ENCODE data around the gene NT5C2.

Gene NT5C2

GRCh38 chr10:103058034-103058433 lies 135.0 kb downstream of the NT5C2 start:
- no peak for DNase-seq (ENCODE audit: low spot score)

GRCh38 chr10:103055105-103055504 lies 138.0 kb downstream of the NT5C2 start:
- no peak for DNase-seq (ENCODE audit: low spot score)

GRCh38 chr10:103054621-103055020 lies 138.5 kb downstream of the NT5C2 start:
- DNase-seq (ENCODE audit: low spot score) = no peak

GRCh38 chr10:103053659-103054581 lies 139.2 kb downstream of the NT5C2 start:
- peak; percentile 42 for DNase-seq (ENCODE audit: low spot score)

- no peak for DNase-seq (ENCODE audit: low spot score)
Observed at GRCh38 chr10:103049237-103049636, 143.8 kb downstream of the NT5C2 start.

GRCh38 chr10:103047381-103047780 lies 145.7 kb downstream of the NT5C2 start:
- no peak for DNase-seq (ENCODE audit: low spot score)

- DNase-seq (ENCODE audit: low spot score) = no peak
Observed at GRCh38 chr10:103045961-103046360, 147.1 kb downstream of the NT5C2 start.

- DNase-seq (ENCODE audit: low spot score) = no peak
Observed at GRCh38 chr10:103044942-103045489, 148.1 kb downstream of the NT5C2 start.

- DNase-seq (ENCODE audit: low spot score) = no peak
Observed at GRCh38 chr10:103042908-103043307, 150.2 kb downstream of the NT5C2 start.

- DNase-seq (ENCODE audit: low spot score) = no peak
Observed at GRCh38 chr10:103042129-103042528, 150.9 kb downstream of the NT5C2 start.

- no peak for DNase-seq (ENCODE audit: low spot score)
Observed at GRCh38 chr10:103041391-103041790, 151.7 kb downstream of the NT5C2 start.

- DNase-seq (ENCODE audit: low spot score) = no peak
Observed at GRCh38 chr10:103040418-103040817, 152.7 kb downstream of the NT5C2 start.

- DNase-seq (ENCODE audit: low spot score) = no peak
Observed at GRCh38 chr10:103038570-103038969, 154.5 kb downstream of the NT5C2 start.
